Occipital lobe (tissue), 2 donors: Measurements from ENCODE around the gene ME1. TPM values are rescaled to one million over a fixed set of nuclear protein-coding genes. Genes with fewer than 3 reads are reported as not detected.
A peak's percentile ranks its signal among the peaks of the same experiment; 100 is the strongest.
"Not testable (repeated sequence)": the region's sequence is repeated elsewhere in the genome, so short reads cannot be mapped to it uniquely, and the experiment has no call there.

Source experiments
- DNase-seq: peaks from one replicate; lab custom pipeline; 2025; lab: John Stamatoyannopoulos, UW
- total RNA-seq: library from RNA; depleted of rRNA; stranded (reverse); fragments of >200 nt; gene quantifications from one replicate; pipeline ENCODE4 v1.2.3, GENCODE V29; 2014

Gene ME1
- total RNA-seq, result 1.4 TPM

DNA sequence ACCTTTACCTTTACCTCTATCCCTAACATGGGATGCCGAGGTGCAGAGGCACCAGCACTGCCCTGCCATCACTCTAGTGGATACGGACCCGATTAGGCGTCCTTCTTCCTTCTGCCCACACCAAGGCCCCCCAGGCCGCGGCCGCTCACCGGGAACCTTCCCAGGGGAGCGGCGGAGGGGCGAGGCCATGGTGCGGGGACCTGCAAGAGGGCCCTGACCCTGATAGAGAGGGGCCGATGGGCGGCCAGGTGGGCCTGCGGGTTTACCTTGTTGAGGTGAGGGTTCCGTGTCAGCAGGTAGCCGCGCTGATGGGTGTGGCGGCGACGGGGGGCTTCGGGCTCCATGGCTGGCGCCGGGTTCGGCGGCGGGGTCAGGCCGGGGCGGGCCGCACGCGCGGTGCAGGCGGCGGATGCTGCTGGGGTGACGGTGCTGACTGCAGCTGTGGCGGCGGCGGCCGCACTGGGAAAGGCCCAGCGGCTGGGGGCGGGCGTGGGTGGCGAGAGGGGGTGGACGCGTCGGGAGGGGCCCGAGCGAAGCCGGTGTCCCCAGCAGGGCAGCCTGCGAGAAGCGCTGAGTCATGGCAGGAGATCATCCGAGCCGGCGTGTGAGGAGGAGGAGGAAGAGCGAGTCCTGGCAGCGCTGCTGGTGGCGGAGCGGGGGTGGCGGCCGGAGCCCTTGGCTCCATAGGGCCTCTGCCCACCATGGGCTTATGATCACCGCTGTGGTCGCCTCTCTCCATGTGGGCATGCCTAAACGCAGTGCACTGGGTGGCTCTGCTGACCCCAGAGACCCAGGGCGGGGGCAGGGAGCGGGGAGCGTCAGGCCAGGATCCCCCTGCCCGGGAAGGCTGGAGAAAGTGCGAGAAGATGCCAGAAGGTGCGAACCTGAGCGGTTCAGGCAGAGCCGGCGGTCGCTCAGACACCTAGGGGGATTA, at the start of gene ME1:
Gene ME1, minus strand, starts transcription at position 441 of the 934 bp plus-strand sequence. Its CDS starts 97 bp downstream, at position 344.
- peak; percentile 82 for DNase-seq

DNA sequence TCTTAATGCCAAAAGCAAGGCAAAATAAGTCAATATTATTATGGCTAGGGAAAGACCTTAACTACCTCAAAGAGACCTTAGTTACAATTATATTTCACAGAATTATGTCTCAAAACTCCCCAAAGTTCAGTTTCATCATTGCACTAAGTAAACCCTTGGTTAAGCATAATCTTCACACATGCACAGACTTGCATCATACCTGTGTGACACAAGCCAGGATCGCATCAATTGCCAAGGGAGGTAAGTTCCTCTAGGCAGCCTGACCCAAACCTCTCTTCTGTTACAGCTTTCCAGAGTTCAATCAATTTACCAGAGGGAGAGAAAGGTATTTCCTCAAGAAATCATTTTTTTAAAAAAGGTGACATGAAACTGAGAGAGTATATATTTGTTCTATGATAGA, 49.6 kb upstream of the ME1 start:
- DNase-seq, result no peak

DNA sequence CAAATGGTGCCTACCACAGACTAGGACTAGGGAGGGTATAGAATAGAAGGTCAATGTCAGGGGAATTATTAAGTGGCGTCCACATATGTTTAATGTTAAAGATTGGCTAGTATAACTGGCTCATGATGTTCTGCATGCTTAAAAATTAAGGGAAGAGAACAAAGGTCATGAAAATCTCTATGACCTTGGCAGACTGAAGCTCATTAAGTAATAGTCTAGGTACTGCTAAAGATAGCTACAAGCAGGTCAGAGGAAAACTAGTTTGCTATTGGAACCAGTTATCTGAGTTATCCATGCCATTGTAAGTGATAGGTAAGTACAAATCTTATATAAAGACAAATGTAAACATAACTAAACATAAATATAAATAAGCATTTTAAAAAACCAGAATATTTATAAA, 48.5 kb upstream of the ME1 start:
- DNase-seq, result no peak

DNA sequence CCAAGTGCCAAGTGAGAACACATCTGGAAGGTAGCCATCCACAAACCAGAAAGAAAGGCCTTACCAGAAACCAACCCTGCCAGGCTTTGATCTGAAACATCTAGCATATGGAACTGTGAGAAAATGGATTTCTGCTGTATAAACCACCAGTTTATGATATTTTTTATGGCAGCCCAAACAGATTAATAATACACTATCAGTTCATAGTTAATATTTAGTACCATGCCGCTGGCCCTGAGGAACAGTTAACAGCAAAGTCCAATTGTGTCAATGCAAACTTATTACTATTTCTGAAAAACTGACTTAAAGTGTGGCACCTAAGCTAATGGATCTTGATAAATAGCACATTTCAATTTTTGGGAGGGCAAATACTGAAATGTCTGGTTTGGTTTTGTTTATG, 46.1 kb upstream of the ME1 start:
- no peak for DNase-seq

DNA sequence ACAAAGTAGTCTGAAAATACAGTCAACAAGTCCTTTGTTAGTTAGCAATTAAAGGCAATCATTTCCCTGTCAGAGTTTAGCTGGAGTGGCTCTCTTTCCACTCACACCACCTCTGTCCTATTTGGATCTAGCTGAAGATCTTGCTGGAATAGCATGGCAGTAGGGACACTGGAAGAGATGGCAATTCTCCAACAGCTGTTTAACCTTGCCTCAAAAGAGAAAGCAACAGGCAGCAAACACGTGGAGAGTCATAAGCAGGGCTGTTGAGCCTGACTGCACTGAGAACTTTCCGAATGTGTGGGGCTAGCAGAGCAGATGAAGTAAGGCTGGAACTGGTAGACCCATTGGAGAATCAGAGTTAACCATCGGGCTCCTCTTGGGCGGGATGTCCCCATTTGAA, 43.5 kb upstream of the ME1 start:
- DNase-seq, result no peak

DNA sequence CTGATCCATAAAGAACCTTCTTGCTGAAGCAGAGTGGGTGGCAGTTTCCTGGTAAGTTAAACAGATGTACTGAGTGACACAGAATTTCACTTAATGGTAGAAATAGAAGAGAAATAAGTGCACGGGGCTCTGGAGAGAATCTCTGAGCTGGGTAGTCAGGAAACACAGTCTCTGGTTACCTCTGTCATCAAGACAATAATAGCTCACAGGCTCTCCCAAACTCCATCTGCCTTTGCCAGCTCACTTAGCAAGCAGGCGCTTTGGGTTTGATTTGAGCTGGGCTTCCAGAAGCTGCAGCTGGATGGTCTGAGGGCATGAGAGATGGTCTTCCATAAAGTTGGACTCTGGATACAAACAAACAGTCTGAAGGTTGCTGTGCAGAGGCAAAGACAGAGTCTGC, 41.9 kb upstream of the ME1 start:
- DNase-seq, result no peak

DNA sequence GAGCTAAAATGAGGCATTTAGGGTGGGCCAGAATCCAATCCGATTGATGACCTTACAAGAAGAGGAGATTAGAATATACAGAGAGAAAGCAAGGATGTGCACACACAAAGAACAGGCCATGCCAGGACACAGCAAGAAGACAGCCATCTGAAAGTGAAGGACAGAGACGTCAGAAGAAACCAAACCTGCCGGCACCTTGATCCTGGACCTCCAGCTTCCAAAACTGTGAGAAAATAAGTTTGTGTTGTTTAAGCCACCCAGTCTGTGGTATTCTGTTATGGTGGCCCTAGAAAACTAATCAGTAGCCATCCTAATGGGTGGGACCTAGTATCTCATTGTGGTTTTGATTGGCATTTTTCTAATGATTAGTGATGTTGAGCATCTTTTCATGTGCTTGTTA, 39.7 kb upstream of the ME1 start:
- no peak for DNase-seq

DNA sequence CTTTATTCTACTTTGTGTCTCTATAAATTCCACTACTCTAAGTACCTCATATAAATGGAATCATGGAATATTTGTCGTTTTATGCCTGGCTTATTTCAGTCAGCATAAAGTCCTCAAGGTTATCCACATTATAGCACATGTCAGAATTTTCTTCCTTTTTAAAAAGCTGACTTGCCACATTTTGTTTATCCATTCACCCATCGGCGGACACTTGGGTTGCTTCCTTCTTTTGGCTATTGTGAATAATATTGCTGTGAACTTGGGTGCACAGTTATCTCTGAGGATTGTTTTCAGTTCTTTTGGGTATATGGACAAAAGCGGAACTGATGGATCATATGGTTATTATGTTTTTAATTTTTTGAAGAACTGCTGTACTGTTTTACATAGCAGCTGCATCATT, 39.1 kb upstream of the ME1 start:
- DNase-seq, result no peak

DNA sequence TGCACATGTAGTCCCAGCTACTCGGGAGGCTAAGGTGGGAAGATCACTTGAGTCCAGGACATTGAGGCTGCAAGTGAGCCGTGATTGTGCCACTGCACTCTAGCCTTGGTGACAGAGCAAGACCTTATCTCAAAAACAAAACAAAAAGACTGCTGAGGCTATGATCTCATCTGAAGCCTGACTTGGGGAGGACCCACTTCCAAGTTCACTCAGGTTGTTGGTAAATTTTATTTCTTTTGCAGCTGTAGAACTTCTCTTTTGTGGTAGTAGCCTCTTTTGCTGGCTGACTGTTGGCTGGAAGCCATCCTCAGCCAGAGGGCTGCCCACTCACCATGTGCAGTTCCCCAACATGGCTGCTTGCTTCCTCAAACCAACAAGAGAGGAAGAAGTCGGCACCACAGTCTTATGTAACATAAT, 36.8 kb upstream of the ME1 start:
- peak; percentile 21 for DNase-seq

DNA sequence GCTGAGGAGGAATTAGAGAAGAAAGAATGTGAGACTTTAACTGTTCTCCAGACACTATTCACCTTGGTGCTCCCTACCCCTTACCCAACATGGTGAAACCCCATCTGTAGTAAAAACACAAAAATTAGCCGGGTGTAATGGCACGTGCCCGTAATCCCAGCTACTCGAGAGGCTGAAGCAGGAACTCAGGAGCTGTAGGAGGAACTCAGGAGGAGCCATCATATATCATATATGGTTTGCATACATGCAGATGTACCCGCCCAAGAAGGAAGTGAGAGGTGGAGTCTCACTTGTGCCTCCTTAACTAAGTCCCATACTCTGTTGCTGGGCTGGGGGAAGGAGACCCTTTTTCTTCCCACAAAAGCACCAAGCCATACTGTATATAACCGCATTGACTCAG, 35.5 kb upstream of the ME1 start:
- DNase-seq, result no peak

DNA sequence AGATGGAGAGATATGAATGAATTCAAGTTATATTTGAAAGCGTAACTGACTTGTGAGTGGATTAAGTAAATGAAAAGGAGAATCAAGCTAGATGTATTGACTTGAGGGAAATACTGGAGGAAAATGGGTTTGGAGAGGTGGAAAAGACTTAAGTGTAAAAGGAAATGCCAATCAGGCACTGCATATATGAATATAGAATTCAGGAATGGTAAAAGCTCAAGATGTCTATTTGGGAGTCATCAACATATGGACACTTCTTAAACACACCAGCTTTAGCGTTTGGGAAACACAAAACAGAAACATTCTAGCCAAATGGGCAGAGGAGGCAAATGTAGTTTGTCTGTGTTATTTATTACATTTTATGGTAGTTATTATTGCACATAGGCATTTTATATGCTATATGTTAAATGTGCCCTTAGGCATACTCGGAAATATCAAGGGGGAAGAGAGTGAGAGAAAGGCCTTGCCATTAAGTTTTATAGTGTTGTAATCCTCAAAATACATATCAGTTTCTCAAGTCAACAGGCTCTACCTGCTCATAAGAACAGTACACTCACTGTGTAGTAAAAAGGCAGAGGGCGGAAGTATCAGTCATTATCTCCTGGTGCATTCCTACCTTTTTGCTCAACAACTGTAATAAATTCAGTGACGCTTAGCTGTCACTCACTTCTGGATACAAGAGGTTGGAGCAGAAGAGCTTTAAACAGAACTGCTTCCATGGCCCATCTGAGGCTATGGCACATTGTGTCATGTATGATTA, 33.7 kb upstream of the ME1 start:
- no peak for DNase-seq

DNA sequence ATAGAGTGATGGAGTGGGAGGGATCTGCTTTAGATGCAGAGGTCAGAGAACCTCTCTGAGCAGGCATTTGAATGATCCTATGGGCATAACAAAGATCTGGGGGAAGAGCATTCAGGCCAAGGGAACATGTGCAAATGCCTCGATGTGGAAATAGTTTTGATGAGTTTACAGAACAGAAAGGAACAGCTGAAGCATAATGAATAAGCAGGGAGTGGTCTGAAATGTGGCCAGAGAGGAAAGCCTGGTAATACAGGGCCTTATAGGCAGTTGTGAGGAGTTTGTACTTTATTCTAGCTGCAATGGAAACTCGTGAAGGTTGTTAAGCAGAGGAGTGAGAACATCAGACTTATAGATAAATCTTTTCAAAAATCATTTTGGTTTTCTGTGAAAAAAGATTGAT, 33.0 kb upstream of the ME1 start:
- no peak for DNase-seq

DNA sequence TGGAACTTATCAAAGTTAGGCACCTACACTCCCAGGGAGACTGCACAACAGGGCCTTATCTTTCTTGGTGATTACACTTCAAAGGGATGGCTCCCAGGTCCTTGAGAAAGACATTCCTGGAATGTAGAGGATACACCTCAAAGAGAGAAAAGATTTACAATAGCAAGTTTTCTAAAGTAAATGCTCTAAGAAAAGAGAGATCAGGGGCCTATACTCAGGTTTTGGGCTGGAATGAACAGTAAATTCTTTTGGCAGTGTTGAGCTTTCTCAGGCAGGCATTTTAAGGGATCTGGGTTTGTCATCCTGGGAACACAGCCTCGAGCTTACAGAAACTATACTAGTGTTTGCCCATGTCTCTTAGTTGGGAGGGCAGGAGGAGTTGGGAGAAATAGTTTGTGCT, 31.7 kb upstream of the ME1 start:
- DNase-seq, result no peak

DNA sequence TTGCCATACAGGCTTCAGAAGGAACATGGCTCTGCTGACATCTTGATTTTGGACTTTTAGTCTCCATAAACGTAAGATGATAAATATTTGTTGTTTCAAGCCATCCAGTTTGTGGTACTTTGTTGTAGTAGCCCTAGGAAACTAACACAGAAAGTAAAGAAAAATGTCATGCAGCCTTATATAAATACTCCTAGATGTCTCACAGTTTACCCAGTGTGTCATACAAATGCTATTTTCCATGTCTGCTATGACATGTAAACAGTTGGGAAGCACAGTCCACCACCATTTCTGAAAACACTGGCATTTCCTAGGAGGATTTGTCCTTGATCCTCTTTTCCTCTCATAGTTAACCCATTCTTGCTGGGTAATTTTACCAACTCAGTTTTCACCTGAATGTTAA, 30.6 kb upstream of the ME1 start:
- DNase-seq, result no peak

DNA sequence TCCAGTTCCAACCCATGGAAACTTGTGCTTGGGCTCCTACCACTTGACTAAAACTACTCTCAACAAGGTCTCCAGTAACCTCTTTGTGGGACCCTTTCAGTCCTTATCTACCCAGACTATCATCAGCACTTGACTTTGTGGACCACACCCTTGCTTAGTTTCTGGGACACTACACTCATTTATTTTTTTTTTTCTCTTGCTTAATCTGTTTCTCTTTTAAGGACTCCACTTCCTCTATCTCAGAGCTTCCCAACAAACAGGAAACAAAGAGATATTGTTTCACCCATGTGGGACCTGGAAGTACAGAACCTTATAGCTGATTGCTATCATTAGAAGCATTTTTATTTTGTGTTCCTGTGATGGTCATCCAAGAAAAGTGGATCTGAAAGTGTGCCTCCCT, 28.8 kb upstream of the ME1 start:
- DNase-seq, result no peak

DNA sequence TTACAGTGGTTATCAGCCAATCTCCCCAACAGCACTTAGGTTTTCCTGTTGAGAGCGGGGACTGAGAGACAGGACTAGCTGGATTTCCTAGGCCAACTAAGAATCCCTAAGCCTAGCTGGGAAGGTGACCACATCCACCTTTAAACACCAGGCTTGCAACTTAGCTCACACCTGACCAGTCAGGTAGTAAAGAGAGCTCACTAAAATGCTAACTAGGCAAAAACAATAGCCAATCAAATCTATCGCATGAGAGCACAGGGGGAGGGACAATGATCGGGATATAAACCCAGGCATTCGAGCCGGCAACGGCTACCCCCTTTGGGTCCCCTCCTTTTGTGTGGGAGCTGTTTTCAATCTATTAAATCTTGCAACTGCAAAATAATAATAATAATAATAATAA, 19.2 kb upstream of the ME1 start:
- DNase-seq, result not testable (repeated sequence)

DNA sequence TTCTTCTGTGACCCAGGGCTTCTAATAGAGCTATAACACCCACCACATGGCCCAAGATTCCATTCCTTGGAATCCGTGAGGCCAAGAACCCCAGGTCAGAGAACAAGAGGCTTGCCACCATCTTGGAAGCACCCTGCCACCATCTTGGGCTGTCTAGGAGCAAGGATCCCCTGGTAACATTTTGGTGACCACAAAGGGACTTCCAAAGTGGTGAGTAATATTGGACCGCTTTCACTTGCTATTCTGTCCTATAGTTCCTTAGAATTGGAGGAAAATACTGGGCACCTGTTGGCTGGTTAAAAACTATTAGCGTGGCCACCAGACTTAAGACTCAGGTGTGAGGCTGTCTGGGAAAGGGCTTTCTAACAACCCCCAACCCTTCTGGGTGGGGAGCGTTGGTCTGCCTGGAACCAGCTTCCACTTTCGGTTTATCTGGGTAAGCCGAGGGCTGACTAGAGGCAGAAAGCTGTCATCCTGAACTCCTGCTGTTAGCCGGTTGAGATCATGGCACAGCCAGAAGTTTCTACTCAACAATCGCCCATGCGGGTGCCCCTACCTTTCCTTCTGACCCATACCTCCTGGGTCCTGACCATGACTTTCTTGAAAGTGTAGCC, 13.3 kb upstream of the ME1 start:
- DNase-seq, result not testable (repeated sequence)

DNA sequence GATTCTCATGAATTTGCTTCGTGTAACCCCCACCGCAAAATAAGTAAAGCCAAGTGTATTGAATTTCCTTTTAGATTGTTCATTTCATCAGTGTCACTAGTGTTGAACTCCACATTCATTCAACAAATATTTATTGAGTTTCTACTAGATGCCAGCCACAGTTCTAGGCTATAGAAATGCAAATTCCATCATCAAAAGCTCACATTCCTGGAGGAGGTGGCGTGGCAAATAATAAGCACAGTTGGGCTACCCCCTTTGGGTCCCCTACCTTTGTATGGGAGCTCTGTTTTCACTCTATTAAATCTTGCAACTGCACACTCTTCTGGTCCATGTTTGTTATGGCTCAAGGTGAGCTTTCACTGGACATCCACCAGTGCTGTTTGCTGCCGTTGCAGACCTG, 12.7 kb upstream of the ME1 start:
- DNase-seq, result no peak

DNA sequence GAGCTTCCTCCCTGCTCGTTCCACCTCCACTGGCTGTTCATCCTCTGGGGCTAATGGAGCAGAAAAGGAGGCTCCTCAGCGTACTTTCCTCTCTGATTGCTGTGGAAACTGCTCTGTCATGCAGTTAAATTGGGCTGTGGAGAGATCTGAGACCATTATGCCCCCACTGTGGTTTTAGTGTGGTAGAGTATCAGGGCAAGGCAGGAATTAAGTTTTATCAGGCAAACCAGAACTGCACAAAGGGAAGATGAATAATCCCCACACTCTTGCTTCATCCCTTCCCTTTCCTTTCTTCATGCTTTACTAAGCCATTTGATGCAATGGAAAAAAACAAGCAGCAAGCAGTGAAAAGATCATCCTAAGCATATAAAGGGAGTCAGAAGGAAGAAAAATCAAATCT, 11.9 kb upstream of the ME1 start:
- no peak for DNase-seq

DNA sequence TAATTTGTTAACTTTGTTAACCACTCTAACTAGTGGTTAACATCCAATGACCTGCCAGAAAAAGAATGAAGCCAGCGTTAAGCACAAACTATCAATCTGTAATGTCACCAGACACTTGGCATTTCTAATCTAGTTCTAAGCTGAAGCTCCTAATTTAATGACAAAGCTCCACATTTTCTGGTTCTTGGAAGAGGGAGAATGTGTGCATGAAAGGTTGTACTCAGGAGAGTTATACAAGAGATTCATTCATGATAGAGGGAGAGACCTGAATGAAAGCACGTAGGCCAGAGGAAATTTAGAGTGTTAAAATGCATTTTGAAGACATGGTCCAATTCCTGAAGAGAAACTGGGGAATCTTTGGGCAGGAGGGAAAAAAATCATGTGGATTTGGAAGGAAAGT, 8.3 kb upstream of the ME1 start:
- no peak for DNase-seq

DNA sequence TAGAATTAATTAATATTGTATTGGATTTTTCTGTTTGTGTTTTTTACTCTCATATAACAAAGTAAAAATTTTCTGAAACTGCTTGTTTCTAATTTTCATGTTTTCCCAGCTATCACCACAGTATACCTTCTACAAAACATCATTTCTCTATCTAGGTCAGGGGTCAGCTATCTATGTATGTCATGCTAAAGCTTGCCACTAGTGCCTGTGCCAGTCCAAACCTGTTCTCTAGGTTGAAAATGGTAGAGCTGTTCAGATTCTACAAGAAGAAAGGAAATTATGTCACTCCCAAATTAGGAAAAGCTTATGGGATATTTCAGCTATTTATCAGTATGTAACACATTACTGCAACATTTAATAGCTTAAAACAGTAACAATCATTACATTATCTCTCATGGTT, 5.8 kb upstream of the ME1 start:
- DNase-seq, result no peak

DNA sequence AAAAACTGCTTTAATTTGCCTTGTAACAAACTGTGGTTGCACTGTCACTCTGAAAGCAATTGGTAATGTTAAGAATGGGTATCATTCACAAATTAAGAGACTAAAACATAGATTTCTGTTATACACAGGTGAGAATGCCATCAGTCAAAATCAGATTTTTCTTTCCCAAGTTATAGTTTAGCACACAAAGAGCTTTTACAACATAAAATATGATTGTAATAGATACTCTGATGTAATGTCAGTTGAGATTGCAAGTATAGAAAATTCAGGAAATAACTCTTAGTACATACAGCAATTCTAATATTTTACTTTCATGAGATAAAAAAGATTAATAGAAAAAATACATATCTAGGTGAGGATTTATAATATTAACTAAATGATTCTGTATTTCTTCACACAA, 2.3 kb upstream of the ME1 start:
- no peak for DNase-seq
